Gastrocnemius medialis (tissue), 4 donors: Measurements from ENCODE around the gene DOCK6. TPM values are rescaled to one million over a fixed set of nuclear protein-coding genes. Genes with fewer than 3 reads are reported as not detected.

Experiments
- ATAC-seq, 2 donors: fragments of 150-250 bp; one replicate each; pipeline ENCODE4 v1.9.1; 2016
- DNase-seq, 2 donors: peaks; one replicate each; pipeline ENCODE4 v3.0.0-alpha.2; 2019
- H3K27ac ChIP-seq, 4 donors: fragments of 200-600 bp; sonication (generic); 1 replicate in 1 of 4; 2 replicates in 3 of 4; pipeline ENCODE4 v1.5.1; 2016 to 2018; ENCODE audit warnings: mild to moderate bottlenecking in 2 of 4, moderate library complexity in 1 of 4
- H3K27me3 ChIP-seq, 3 donors: fragments of 200-600 bp; sonication (generic) in 2 of 3; 1 replicate in 1 of 3; 2 replicates in 2 of 3; pipeline versions ENCODE4 v1.5.1 to v1.6.0; 2016 to 2019; ENCODE audit warnings: mild to moderate bottlenecking in 1 of 3, moderate library complexity in 1 of 3
- H3K36me3 ChIP-seq, 2 donors: fragments of 200-600 bp; sonication (generic) in 1 of 2; one replicate each; pipeline ENCODE4 v1.5.1; 2017 to 2018
- H3K4me1 ChIP-seq, 2 donors: fragments of 200-600 bp; sonication (generic) in 1 of 2; one replicate each; pipeline ENCODE4 v1.5.1; 2016 to 2017; ENCODE audit warnings: mild to moderate bottlenecking in 2 of 2
- H3K4me3 ChIP-seq, 4 donors: fragments of 200-600 bp; sonication (generic) in 3 of 4; 1 replicate in 1 of 4; 2 replicates in 3 of 4; pipeline ENCODE4 v1.5.1; 2016 to 2019; ENCODE audit warnings: mild to moderate bottlenecking in 2 of 4
- H3K9me3 ChIP-seq, 3 donors: fragments of 200-600 bp; sonication (generic) in 2 of 3; 1 replicate in 1 of 3; 2 replicates in 2 of 3; pipeline ENCODE4 v1.5.1; 2016 to 2019
- CTCF ChIP-seq, 5 experiments: fragments of 450-650 bp in 3 of 5; fragments of 200-600 bp in 2 of 5; sonication (generic) in 2 of 5; IDR thresholded peaks in 4 of 5; conservative IDR thresholded peaks in 1 of 5; 1 replicate in 4 of 5; 2 replicates in 1 of 5; pipeline ENCODE4 v1.5.1; 2016 to 2019; ENCODE audit warnings: antibody characterized with exemption in 5 of 5, mild to moderate bottlenecking in 3 of 5, moderate library complexity in 3 of 5
- POLR2A ChIP-seq, 2 donors: fragments of 450-650 bp; IDR thresholded peaks; one replicate each; pipeline ENCODE4 v1.6.1; 2017; ENCODE audit warnings: antibody characterized with exemption in 2 of 2, mild to moderate bottlenecking in 2 of 2, moderate library complexity in 2 of 2
- in situ Hi-C, 4 donors: fragments of 200-750 bp; cut with MboI; loops; one replicate each; pipeline versions ENCODE4 v1.15.0 to v1.8.0; 2017; ENCODE audit warnings: low sequenced_read_pairs in 4 of 4
- intact Hi-C: fragments of 100-400 bp; cut with DNase I; formaldehyde crosslinking; loops from one replicate; pipeline ENCODE4 v1.15.1; 2023; ENCODE audit warnings: low total_unique reads
- total RNA-seq, 4 donors: library from RNA; depleted of rRNA; stranded (reverse); fragments of >200 nt; gene quantifications; one replicate each; pipeline versions ENCODE4 v1.1.0 to v1.2.3, GENCODE V29; 2016

DOCK6 gene
- total RNA-seq, 4 donors from 2014 or later, result 4.7 to 9.6 (median 5.8) TPM

GRCh38 chr19:11191934-11192333, 70.4 kb downstream of the DOCK6 start:
- no peak for ATAC-seq
- H3K4me1 ChIP-seq, result peaks cover 17 to 42% of the 10 kb centered on the region in 2 donors
- in situ Hi-C loops, result no loop called here

GRCh38 chr19:11191273-11191755, 71.0 kb downstream of the DOCK6 start:
- peaks cover 0 to 25% of the 10 kb centered on the region in 2 donors for H3K36me3 ChIP-seq
- intact Hi-C loops, result loop anchor here (2.0 to 10.0 kb wide), 2 partner anchors 49 to 227 kb away; partner anchors contain the start of gene SMARCA4

More at GRCh38 chr19:11191934-11192333, 70.4 kb downstream of the DOCK6 start:
- DNase-seq, result no peak
- Histone ChIP-seq H3K4me3 (no peak overlapping the region), H3K36me3 (peaks cover 0 to 25% of the 10 kb centered on the region in 2 donors), H3K27ac (peak overlapping the region; percentile 69 to 92 (median 76)), H3K9me3 (no peaks in the 10 kb centered on the region), H3K27me3 (no peaks in the 10 kb centered on the region)
- intact Hi-C loops, result loop anchor here (2.0 to 10.0 kb wide), 2 partner anchors 49 to 227 kb away; partner anchors contain the start of gene SMARCA4
- TF ChIP-seq POLR2A (IDR thresholded peaks at IDR 0.05), result no peak
- no peak for TF ChIP-seq CTCF (IDR thresholded peaks at IDR 0.05 in 4 of 5, conservative IDR thresholded peaks at IDR 0.05 in 1 of 5)

GRCh38 chr19:11190501-11190900, 71.8 kb downstream of the DOCK6 start:
- no peak overlapping the region for H3K4me3 ChIP-seq
- no peaks in the 10 kb centered on the region for H3K9me3 ChIP-seq
- peak overlapping the region; percentile 69 to 92 (median 76) for H3K27ac ChIP-seq
- H3K27me3 ChIP-seq, result no peaks in the 10 kb centered on the region
- TF ChIP-seq POLR2A (IDR thresholded peaks at IDR 0.05) (no peak), CTCF (IDR thresholded peaks at IDR 0.05 in 4 of 5, conservative IDR thresholded peaks at IDR 0.05 in 1 of 5) (no peak)
- in situ Hi-C loops, result no loop called here
- H3K36me3 ChIP-seq, result peaks cover 0 to 25% of the 10 kb centered on the region in 2 donors
- no peak for DNase-seq
- intact Hi-C loops, result loop anchor here (2.0 to 10.0 kb wide), 2 partner anchors 48 to 226 kb away; partner anchors contain the start of gene SMARCA4
- ATAC-seq, result no peak
- peaks cover 17 to 41% of the 10 kb centered on the region in 2 donors for H3K4me1 ChIP-seq

More at GRCh38 chr19:11191273-11191755, 71.0 kb downstream of the DOCK6 start:
- no peak for TF ChIP-seq CTCF (IDR thresholded peaks at IDR 0.05 in 4 of 5, conservative IDR thresholded peaks at IDR 0.05 in 1 of 5)
- TF ChIP-seq POLR2A (IDR thresholded peaks at IDR 0.05), result peak in 1 of 2 donors; percentile 29
- Histone ChIP-seq H3K4me3 (no peak overlapping the region), H3K9me3 (no peaks in the 10 kb centered on the region), H3K27me3 (no peaks in the 10 kb centered on the region), H3K27ac (peak overlapping the region; percentile 69 to 92 (median 76)), H3K4me1 (peaks cover 17 to 42% of the 10 kb centered on the region in 2 donors)
- DNase-seq (peak; percentile 68 to 92), ATAC-seq (peak; percentile 79 to 88)
- in situ Hi-C loops, result no loop called here

GRCh38 chr19:11187441-11187840, 74.9 kb downstream of the DOCK6 start:
- TF ChIP-seq POLR2A (IDR thresholded peaks at IDR 0.05) (no peak), CTCF (IDR thresholded peaks at IDR 0.05 in 4 of 5, conservative IDR thresholded peaks at IDR 0.05 in 1 of 5) (no peak)
- DNase-seq (no peak), ATAC-seq (no peak)
- no peaks in the 10 kb centered on the region for H3K9me3 ChIP-seq
- H3K36me3 ChIP-seq, result peaks cover 0 to 11% of the 10 kb centered on the region in 2 donors
- H3K27ac ChIP-seq, result peak overlapping the region in 1 of 4 donors; percentile 45
- intact Hi-C loops (no loop called here), in situ Hi-C loops (no loop called here)
- H3K27me3 ChIP-seq, result no peaks in the 10 kb centered on the region
- no peak overlapping the region for H3K4me3 ChIP-seq
- peaks cover 15 to 27% of the 10 kb centered on the region in 2 donors for H3K4me1 ChIP-seq
